Liver (tissue), 9 donors: ENCODE measurements around the gene PRPF40B. TPM values are rescaled to one million over a fixed set of nuclear protein-coding genes. Genes with fewer than 3 reads are reported as not detected.

Experiments used
- DNase-seq: peaks from one replicate; pipeline ENCODE4 v3.0.0-alpha.2; 2017; ENCODE audit warnings: low spot score
- H3K27ac ChIP-seq, 2 donors: one replicate each; pipeline ENCODE4 v1.7.0; 2013; ENCODE audit warnings: inconsistent platforms in 2 of 2, low read length in 2 of 2, control low read depth in 1 of 2, low read depth in 1 of 2, mild to moderate bottlenecking in 1 of 2
- H3K27me3 ChIP-seq, 4 donors: one replicate each; pipeline versions ENCODE4 v1.6.1 to v1.7.0; 2013; ENCODE audit warnings: low read length in 3 of 4, inconsistent platforms in 1 of 4, mild to moderate bottlenecking in 1 of 4, moderate library complexity in 1 of 4; ENCODE audit not compliant: control insufficient read depth in 4 of 4, insufficient read depth in 4 of 4
- H3K36me3 ChIP-seq, 4 donors: one replicate each; pipeline versions ENCODE4 v1.6.1 to v1.7.0; 2013; ENCODE audit warnings: low read length in 3 of 4, mild to moderate bottlenecking in 3 of 4, low read depth in 1 of 4, moderate library complexity in 1 of 4; ENCODE audit not compliant: control insufficient read depth in 4 of 4, insufficient read depth in 3 of 4
- H3K4me1 ChIP-seq, 4 donors: one replicate each; pipeline versions ENCODE4 v1.6.1 to v1.7.0; 2013; ENCODE audit warnings: low read length in 3 of 4, mild to moderate bottlenecking in 3 of 4, moderate library complexity in 1 of 4; ENCODE audit not compliant: control insufficient read depth in 4 of 4, insufficient read depth in 4 of 4
- H3K4me3 ChIP-seq, 3 donors: one replicate each; pipeline versions ENCODE4 v1.6.1 to v1.7.0; 2013; ENCODE audit warnings: low read length in 3 of 3, control low read depth in 1 of 3, low read depth in 1 of 3, mild to moderate bottlenecking in 1 of 3
- H3K9ac ChIP-seq, 2 donors: one replicate each; pipeline ENCODE4 v1.7.0; 2013; ENCODE audit warnings: low read length in 2 of 2, mild to moderate bottlenecking in 2 of 2, moderate library complexity in 2 of 2, control low read depth in 1 of 2, low read depth in 1 of 2
- H3K9me3 ChIP-seq, 4 donors: one replicate each; pipeline versions ENCODE4 v1.6.1 to v1.7.0; 2013; ENCODE audit warnings: low read length in 3 of 4; ENCODE audit not compliant: control insufficient read depth in 4 of 4
- ATF3 ChIP-seq: IDR thresholded peaks from 2 replicates; pipeline ENCODE4 v1.6.1; 2016; ENCODE audit warnings: antibody characterized with exemption
- CTCF ChIP-seq: fragments of 150-350 bp; IDR thresholded peaks from 2 replicates; pipeline ENCODE4 v1.5.1; 2017; ENCODE audit warnings: improper control_type of control experiment, low read depth, low read length; ENCODE audit not compliant: missing input control
- EGR1 ChIP-seq, 2 donors: IDR thresholded peaks; 2 replicates each; pipeline ENCODE4 v1.6.1; 2016 to 2018; ENCODE audit warnings: antibody characterized with exemption in 2 of 2, low read depth in 2 of 2
- FOXA1 ChIP-seq: IDR thresholded peaks from 2 replicates; pipeline ENCODE4 v1.6.1; 2016; ENCODE audit warnings: antibody characterized with exemption
- FOXA2 ChIP-seq: IDR thresholded peaks from 2 replicates; pipeline ENCODE4 v1.6.1; 2016; ENCODE audit warnings: antibody characterized with exemption
- GABPA ChIP-seq, 2 donors: IDR thresholded peaks in 1 of 2; conservative IDR thresholded peaks in 1 of 2; 2 replicates each; pipeline ENCODE4 v1.6.1; 2016; ENCODE audit warnings: antibody characterized with exemption in 2 of 2, mild to moderate bottlenecking in 1 of 2, moderate library complexity in 1 of 2
- HNF4A ChIP-seq, 2 donors: conservative IDR thresholded peaks; 2 replicates each; pipeline ENCODE4 v1.6.1; 2016; ENCODE audit warnings: antibody characterized with exemption in 2 of 2, mild to moderate bottlenecking in 2 of 2
- HNF4G ChIP-seq: IDR thresholded peaks from 2 replicates; pipeline ENCODE4 v1.6.1; 2016; ENCODE audit warnings: antibody characterized with exemption
- JUND ChIP-seq, 2 donors: IDR thresholded peaks; 2 replicates each; pipeline ENCODE4 v1.6.1; 2016; ENCODE audit warnings: antibody characterized with exemption in 2 of 2
- MAX ChIP-seq: IDR thresholded peaks from 2 replicates; pipeline ENCODE4 v1.6.1; 2016; ENCODE audit warnings: antibody characterized with exemption
- NR2F2 ChIP-seq: IDR thresholded peaks from 2 replicates; pipeline ENCODE4 v1.6.1; 2016; ENCODE audit warnings: antibody characterized with exemption
- RAD21 ChIP-seq, 2 donors: IDR thresholded peaks; 2 replicates each; pipeline ENCODE4 v1.6.1; 2016; ENCODE audit warnings: antibody characterized with exemption in 2 of 2, mild to moderate bottlenecking in 2 of 2
- REST ChIP-seq: IDR thresholded peaks from 2 replicates; pipeline ENCODE4 v1.6.1; 2016; ENCODE audit warnings: antibody characterized with exemption, mild to moderate bottlenecking
- RXRA ChIP-seq, 2 donors: IDR thresholded peaks; 2 replicates each; pipeline ENCODE4 v1.6.1; 2017 to 2018; ENCODE audit warnings: antibody characterized with exemption in 2 of 2, mild to moderate bottlenecking in 1 of 2
- SP1 ChIP-seq: IDR thresholded peaks from 2 replicates; pipeline ENCODE4 v1.6.1; 2018; ENCODE audit warnings: antibody characterized with exemption, mild to moderate bottlenecking
- TAF1 ChIP-seq: conservative IDR thresholded peaks from 2 replicates; pipeline ENCODE4 v1.6.1; 2016; ENCODE audit warnings: antibody characterized with exemption, mild to moderate bottlenecking
- YY1 ChIP-seq: IDR thresholded peaks from 2 replicates; pipeline ENCODE4 v1.6.1; 2016; ENCODE audit warnings: antibody characterized with exemption, mild to moderate bottlenecking
- ZBTB33 ChIP-seq: IDR thresholded peaks from 2 replicates; pipeline ENCODE4 v1.6.1; 2016; ENCODE audit warnings: antibody characterized with exemption
- WGBS: extraction: QIAGEN DNeasy Blood & Tissue Kit; methylation state at CpG from one replicate; pipeline ENCODE4 v1.1.7; 2013; 5-methylcytosine and 5-hydroxymethylcytosine counted together
- polyA plus RNA-seq, 2 donors: library from polyadenylated mRNA; stranded (reverse) in 1 of 2; unstranded in 1 of 2; fragments of 200-250 nt in 1 of 2; fragments of >200 nt in 1 of 2; fragmentation: Nextera tagmentation in 1 of 2; extraction: Ambion mirVana in 1 of 2; gene quantifications; one replicate each; pipeline versions ENCODE4 v1.2.1 to v1.2.3, GENCODE V29; 2013 to 2015
- total RNA-seq, 2 donors: library from RNA; depleted of rRNA; stranded (reverse); fragments of >200 nt; gene quantifications; one replicate each; pipeline ENCODE4 v1.2.3, GENCODE V29; 2014
- donor health status: healthy.
- donor health status: healthy.
- donor health status: healthy.
- donor health status: healthy.
- donor health status: healthy.

Gene PRPF40B
- total and polyA plus RNA-seq, 4 donors: 2.4 to 4.8 (median 3.9) TPM

- Histone ChIP-seq H3K27me3 (no peaks in the 10 kb centered on the region), H3K36me3 (no peaks in the 10 kb centered on the region), H3K27ac (peak overlapping the region; percentile 55 to 69), H3K4me3 (no peak overlapping the region), H3K9ac (peak overlapping the region in 1 of 2 donors; percentile 25), H3K9me3 (no peaks in the 10 kb centered on the region), H3K4me1 (peaks cover 3 to 14% (median 7%) of the 10 kb centered on the region in 4 donors)
- WGBS: 57% methylated on average over 5 of the region's 5 CpGs
- no peak for DNase-seq
- TF ChIP-seq YY1: no peak
- no peak for TF ChIP-seq HNF4A (conservative IDR thresholded peaks at IDR 0.05)
- TF ChIP-seq EGR1 (IDR thresholded peaks at IDR 0.05; ENCODE audit: low read depth in 2 of 2): peak; percentile 42 to 49
- TF ChIP-seq RAD21 (IDR thresholded peaks at IDR 0.05): peak; percentile 36 to 42
- no peak for TF ChIP-seq TAF1
- TF ChIP-seq JUND (IDR thresholded peaks at IDR 0.05): no peak
- no peak for TF ChIP-seq ZBTB33
- TF ChIP-seq MAX: peak; percentile 68
- no peak for TF ChIP-seq FOXA2
- no peak for TF ChIP-seq ATF3
- no peak for TF ChIP-seq CTCF
- peak; percentile 95 for TF ChIP-seq NR2F2
- peak; percentile 41 to 60 for TF ChIP-seq RXRA (IDR thresholded peaks at IDR 0.05)
- no peak for TF ChIP-seq HNF4G
- peak; percentile 62 to 78 for TF ChIP-seq GABPA (IDR thresholded peaks at IDR 0.05 in 1 of 2, conservative IDR thresholded peaks at IDR 0.05 in 1 of 2)
- TF ChIP-seq FOXA1: no peak
- peak; percentile 72 for TF ChIP-seq SP1
- no peak for TF ChIP-seq REST
These were observed 39.9 kb downstream of the PRPF40B start for GRCh38 chr12:49662998-49663843.
